HG03045 (cell line): Measurements from ENCODE around the gene MTA2.
"Not testable (repeated sequence)": the region's sequence is repeated elsewhere in the genome, so short reads cannot be mapped to it uniquely, and the experiment has no call there.

Experiments used
- ATAC-seq: cut with Tn5 transposase; IDR thresholded peaks from one replicate; pipeline ENCODE4 v1.9.1; 2021; ENCODE audit warnings: mild to moderate bottlenecking, moderate library complexity; ENCODE audit not compliant: unreplicated experiment

The MTA2 gene

GRCh38 chr11:62593434-62594044 lies 8.1 kb downstream of the MTA2 start:
- ATAC-seq = no peak

DNA sequence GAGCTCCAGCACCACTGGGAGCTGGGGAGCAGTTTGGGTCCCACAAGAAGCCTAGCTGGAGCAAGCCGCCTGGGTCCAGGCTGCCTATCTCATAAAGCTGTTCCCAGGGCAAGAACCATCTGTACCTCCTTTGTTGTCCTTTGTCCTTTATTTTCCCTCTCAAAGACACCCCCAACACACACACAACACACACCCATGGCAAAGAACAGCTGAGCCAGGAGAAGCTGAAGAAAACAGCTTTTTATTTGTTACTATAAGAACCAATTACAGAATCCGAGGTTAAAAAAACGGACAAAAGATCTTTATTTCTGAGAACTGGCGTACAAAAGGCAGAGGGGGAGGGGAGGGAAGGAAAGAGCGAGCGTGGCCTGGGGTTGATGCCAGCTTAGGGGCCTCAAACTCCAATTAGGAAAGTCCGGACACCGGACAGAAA lies 8.7 kb downstream of the MTA2 start:
- no peak for ATAC-seq

DNA sequence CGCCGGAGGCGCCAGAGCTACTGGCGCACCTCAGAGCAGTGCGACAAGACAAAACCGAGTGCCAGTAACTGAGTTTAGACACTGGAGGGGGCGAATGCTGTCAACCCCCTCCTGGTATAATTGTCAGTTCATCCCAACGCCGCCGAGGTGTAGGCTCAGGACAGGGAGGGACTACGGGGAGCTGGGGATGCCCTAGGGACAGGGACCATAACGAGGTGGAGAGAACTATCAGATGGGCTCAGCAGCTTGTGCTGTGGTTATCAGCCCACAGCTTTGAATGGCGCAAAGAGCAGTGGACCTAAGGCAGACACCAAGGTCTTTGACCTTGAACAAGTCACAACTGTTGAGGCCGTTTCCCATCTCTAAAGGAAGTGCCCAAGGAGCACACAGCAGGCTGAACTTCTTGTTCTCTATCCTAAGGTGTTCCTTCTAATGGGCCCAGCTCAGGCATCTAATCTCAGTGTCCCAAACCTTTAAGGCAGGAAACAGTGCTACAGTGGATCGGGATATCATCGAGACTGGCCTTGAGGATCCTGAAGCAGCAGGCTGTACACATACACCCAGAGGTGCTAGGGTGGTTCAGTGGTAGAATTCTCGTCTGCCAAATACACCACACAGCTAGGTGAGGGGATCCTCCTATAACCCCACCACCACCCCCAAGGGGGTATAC lies 9.4 kb downstream of the MTA2 start:
- ATAC-seq = no peak

- ATAC-seq = peak; percentile 88
Measured at GRCh38 chr11:62591448-62592145, 10.1 kb downstream of the MTA2 start, which contains the start of gene TUT1. Gene TUT1, minus strand, starts transcription at chr11:62591523. Its CDS starts 38 bp downstream, at chr11:62591485.

- ATAC-seq = no peak
Measured at GRCh38 chr11:62588966-62589637, 12.6 kb downstream of the MTA2 start.

- ATAC-seq = not testable (repeated sequence)
Measured at GRCh38 chr11:62585356-62585755, 16.3 kb downstream of the MTA2 start.

GRCh38 chr11:62581735-62582134 lies 19.9 kb downstream of the MTA2 start:
- ATAC-seq = not testable (repeated sequence)

- no peak for ATAC-seq
Measured at GRCh38 chr11:62580959-62581715, 20.5 kb downstream of the MTA2 start.

- no peak for ATAC-seq
Measured at GRCh38 chr11:62579252-62579651, 22.4 kb downstream of the MTA2 start.

GRCh38 chr11:62578541-62578940 lies 23.1 kb downstream of the MTA2 start:
- ATAC-seq = no peak

DNA sequence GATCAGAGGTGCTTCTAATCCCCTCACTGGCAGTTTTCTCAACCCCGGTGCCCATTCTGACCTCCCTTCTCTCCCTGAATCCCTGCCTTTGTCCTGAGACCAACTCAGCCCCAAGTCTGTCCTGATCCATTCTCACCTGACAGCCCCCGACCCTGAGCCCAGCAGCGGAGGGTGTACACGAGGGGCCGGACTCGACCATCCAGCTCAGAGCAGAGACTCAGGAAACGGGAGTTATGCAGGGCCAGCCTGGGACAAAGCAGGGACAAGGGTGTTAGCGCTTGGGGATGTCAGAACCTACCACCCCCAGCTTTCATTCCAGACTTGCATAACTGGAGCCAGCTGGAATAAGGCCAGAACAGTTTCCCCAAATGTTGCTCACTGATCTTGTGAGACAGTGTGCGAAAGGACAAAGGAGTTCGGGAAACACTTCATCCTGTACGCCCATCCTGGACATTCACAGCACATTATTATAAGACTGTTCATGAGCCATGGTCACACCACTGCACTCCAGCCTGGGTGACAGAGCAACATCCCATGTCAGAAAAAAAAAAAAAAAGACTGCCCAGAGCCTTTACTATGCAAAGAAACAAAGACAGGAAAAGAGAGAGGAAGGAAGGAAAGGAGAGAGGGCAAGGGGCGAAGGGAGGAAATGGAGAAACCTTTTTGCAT lies 24.5 kb downstream of the MTA2 start:
- ATAC-seq = no peak

DNA sequence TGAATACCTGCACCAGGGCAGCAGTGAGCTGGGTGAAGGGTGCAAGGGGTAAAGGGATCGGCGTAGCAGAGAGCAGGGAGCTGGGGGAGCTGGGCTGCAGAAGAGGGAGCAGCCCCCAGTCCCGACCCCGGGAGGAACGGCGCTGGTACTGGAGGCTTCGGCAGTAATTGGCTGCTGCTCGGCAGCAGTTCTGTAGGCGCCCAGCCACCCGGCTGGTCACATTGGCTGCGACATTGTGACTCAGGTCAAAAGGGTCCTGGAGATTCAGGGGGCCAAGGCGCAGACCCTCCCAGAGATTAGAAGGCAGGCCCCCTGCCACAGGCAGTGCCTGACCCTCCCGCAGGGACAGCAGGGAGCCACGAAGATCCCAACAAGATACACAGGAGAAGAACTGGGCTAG lies 25.8 kb downstream of the MTA2 start:
- ATAC-seq = no peak

- no peak for ATAC-seq
Measured at GRCh38 chr11:62575156-62575555, 26.5 kb downstream of the MTA2 start.

- peak; percentile 16 for ATAC-seq
Measured at GRCh38 chr11:62574363-62575071, 27.1 kb downstream of the MTA2 start.

DNA sequence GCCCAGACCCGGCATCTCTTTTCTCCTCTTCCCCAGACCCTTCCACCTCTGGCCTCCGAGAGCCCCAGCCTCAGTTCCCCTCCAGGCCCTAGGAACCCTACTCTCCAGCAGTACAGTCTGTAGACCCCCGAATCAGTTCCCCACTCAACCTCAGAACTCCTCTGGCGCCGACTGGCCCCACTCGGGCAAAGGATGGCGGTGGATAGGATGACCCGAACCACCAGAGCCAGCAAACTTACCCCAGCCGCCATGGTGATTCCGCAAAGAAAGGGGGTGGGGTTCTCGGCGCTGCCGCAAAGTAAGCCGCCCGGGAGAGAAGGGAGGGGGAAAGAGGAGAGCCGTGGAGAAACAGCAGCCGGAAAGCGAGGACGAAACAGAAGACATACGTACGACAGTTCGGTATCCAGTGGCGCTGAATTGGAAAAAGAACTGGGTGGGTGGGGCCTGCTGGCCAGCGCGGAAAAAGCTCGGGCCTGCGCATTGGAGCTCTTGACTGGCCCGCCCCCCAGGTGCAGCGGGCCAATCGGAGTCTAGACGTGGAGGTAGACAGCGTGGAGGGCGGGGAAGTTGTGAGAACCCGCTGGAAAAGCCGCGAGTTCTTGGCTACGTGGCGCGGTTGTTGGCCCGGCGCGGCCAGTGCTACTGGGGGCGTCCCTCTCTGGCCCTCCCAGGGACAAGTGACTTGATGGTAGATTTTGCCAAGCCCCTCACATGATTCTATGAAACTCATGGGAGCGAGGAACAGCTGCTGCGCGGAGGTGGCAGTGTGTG lies 27.9 kb downstream of the MTA2 start, which contains the start of gene EEF1G:
EEF1G (minus strand) TSS at position 300 of the 771 bp plus-strand sequence; CDS start at position 251, 49 bp downstream.
- peak; percentile 86 for ATAC-seq

GRCh38 chr11:62573006-62573591 lies 28.6 kb downstream of the MTA2 start:
- ATAC-seq = no peak

DNA sequence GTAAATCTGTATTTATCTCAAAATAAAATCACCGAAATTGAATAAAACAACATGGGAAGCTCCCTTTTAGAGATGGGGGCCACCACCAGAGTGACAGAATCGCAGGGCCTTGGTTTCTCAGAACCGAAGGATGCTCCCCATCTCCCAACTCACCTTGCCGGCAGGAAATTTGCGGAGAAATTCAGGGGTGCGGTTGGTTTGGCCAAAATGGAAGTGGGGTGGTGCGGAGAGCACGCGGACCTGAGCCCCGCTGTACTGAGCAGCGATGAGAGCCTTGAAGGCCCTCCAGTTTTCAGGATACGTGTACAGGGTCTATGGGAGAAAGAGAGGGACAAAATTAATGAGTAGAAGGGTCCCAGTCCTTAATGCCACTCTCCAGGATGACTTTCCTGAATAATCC lies 29.2 kb downstream of the MTA2 start:
- no peak for ATAC-seq

- ATAC-seq = not testable (repeated sequence)
Measured at GRCh38 chr11:62571493-62571892, 30.2 kb downstream of the MTA2 start.
